Mesenchymal stem cell (in vitro differentiated cells and primary cell): ENCODE results near the gene SST.

Source experiments
- DNase-seq: peaks from one replicate; pipeline ENCODE4 v3.0.0-alpha.2; 2013
- H2AFZ ChIP-seq: one replicate; pipeline ENCODE4 v1.6.1; 2013; ENCODE audit warnings: low read depth, mild to moderate bottlenecking, control low read depth, inconsistent platforms, low read length, moderate library complexity
- H2AK5ac ChIP-seq: 2 replicates; pipeline ENCODE4 v1.6.1; 2013; ENCODE audit warnings: low read length, moderate library complexity, mild to moderate bottlenecking, inconsistent platforms; ENCODE audit not compliant: severe bottlenecking
- H2BK120ac ChIP-seq: one replicate; pipeline ENCODE4 v1.6.1; 2013; ENCODE audit warnings: low read depth, mild to moderate bottlenecking, inconsistent platforms, low read length, moderate library complexity
- H2BK12ac ChIP-seq, 2 experiments: one replicate each; pipeline ENCODE4 v1.6.1; 2013; ENCODE audit warnings: inconsistent platforms in 2 of 2, low read length in 2 of 2, mild to moderate bottlenecking in 2 of 2, moderate library complexity in 2 of 2, control low read depth in 1 of 2
- H2BK15ac ChIP-seq: one replicate; pipeline ENCODE4 v1.6.1; 2013; ENCODE audit warnings: mild to moderate bottlenecking, low read depth, inconsistent platforms; ENCODE audit not compliant: poor library complexity, severe bottlenecking
- H2BK5ac ChIP-seq: 2 replicates; pipeline ENCODE4 v1.6.1; 2013; ENCODE audit warnings: low read depth, mild to moderate bottlenecking, low read length, control low read depth, inconsistent platforms; ENCODE audit not compliant: poor library complexity, severe bottlenecking
- H3K14ac ChIP-seq, 2 experiments: one replicate each; pipeline ENCODE4 v1.6.1; 2013; ENCODE audit warnings: inconsistent platforms in 2 of 2, low read length in 2 of 2, control low read depth in 1 of 2, mild to moderate bottlenecking in 1 of 2, moderate library complexity in 1 of 2
- H3K18ac ChIP-seq, 2 experiments: one replicate each; pipeline ENCODE4 v1.6.1; 2013; ENCODE audit warnings: inconsistent platforms in 2 of 2, low read length in 2 of 2, control low read depth in 1 of 2, low read depth in 1 of 2, mild to moderate bottlenecking in 1 of 2
- H3K23ac ChIP-seq, 2 experiments: one replicate each; pipeline ENCODE4 v1.6.1; 2013; ENCODE audit warnings: inconsistent platforms in 2 of 2, low read length in 2 of 2, mild to moderate bottlenecking in 2 of 2, moderate library complexity in 2 of 2, control low read depth in 1 of 2
- H3K27ac ChIP-seq: 2 replicates; pipeline ENCODE4 v1.5.1; 2013; ENCODE audit warnings: mild to moderate bottlenecking, moderate library complexity, low read length, control low read depth, inconsistent platforms; ENCODE audit not compliant: poor library complexity, severe bottlenecking
- H3K27me3 ChIP-seq, 2 experiments: 2 replicates each; pipeline versions ENCODE4 v1.6.1 to v1.7.0; 2013; ENCODE audit warnings: low read length in 2 of 2, mild to moderate bottlenecking in 2 of 2, moderate library complexity in 2 of 2, control low read depth in 1 of 2, inconsistent platforms in 1 of 2; ENCODE audit not compliant: control insufficient read depth in 1 of 2, insufficient read depth in 1 of 2
- H3K36me3 ChIP-seq, 2 experiments: 2 replicates each; pipeline versions ENCODE4 v1.6.1 to v1.7.0; 2013; ENCODE audit warnings: low read length in 2 of 2, control low read depth in 1 of 2, inconsistent platforms in 1 of 2, low read depth in 1 of 2, mild to moderate bottlenecking in 1 of 2; ENCODE audit not compliant: insufficient read depth in 2 of 2, control insufficient read depth in 1 of 2
- H3K4ac ChIP-seq, 2 experiments: one replicate each; pipeline ENCODE4 v1.6.1; 2013; ENCODE audit warnings: inconsistent platforms in 2 of 2, low read length in 2 of 2, mild to moderate bottlenecking in 2 of 2, moderate library complexity in 2 of 2, control low read depth in 1 of 2, low read depth in 1 of 2
- H3K4me1 ChIP-seq: 2 replicates; pipeline ENCODE4 v1.6.1; 2013; ENCODE audit warnings: low read depth, low read length, control low read depth; ENCODE audit not compliant: control insufficient read depth, insufficient read depth
- H3K4me2 ChIP-seq: 2 replicates; pipeline ENCODE4 v1.6.1; 2013; ENCODE audit warnings: low read length, mild to moderate bottlenecking, inconsistent platforms; ENCODE audit not compliant: poor library complexity, severe bottlenecking
- H3K4me3 ChIP-seq, 2 experiments: 2 replicates each; pipeline versions ENCODE4 v1.5.1 to v1.7.0; 2013; ENCODE audit warnings: low read length in 2 of 2, mild to moderate bottlenecking in 2 of 2, control low read depth in 1 of 2, low read depth in 1 of 2; ENCODE audit not compliant: insufficient read depth in 1 of 2
- H3K79me1 ChIP-seq: replicated peaks from 2 replicates; pipeline ENCODE4 v1.6.1; 2013; ENCODE audit warnings: mild to moderate bottlenecking, control low read depth, low read length, inconsistent platforms; ENCODE audit not compliant: poor library complexity, severe bottlenecking
- H3K9ac ChIP-seq: 2 replicates; pipeline ENCODE4 v1.7.0; 2013; ENCODE audit warnings: mild to moderate bottlenecking, low read length, moderate library complexity
- H3K9me3 ChIP-seq: 2 replicates; pipeline ENCODE4 v1.7.0; 2013; ENCODE audit warnings: mild to moderate bottlenecking, low read length; ENCODE audit not compliant: control insufficient read depth
- H4K8ac ChIP-seq: one replicate; pipeline ENCODE4 v1.6.1; 2013; ENCODE audit warnings: inconsistent platforms, mild to moderate bottlenecking, low read length, moderate library complexity
- H4K91ac ChIP-seq: one replicate; pipeline ENCODE4 v1.6.1; 2013; ENCODE audit warnings: mild to moderate bottlenecking, low read length, inconsistent platforms
- WGBS: methylation state at CpG from one replicate; pipeline ENCODE4 v1.1.7; 2013; ENCODE audit warnings: mixed read lengths; 5-methylcytosine and 5-hydroxymethylcytosine counted together

The SST gene

DNA sequence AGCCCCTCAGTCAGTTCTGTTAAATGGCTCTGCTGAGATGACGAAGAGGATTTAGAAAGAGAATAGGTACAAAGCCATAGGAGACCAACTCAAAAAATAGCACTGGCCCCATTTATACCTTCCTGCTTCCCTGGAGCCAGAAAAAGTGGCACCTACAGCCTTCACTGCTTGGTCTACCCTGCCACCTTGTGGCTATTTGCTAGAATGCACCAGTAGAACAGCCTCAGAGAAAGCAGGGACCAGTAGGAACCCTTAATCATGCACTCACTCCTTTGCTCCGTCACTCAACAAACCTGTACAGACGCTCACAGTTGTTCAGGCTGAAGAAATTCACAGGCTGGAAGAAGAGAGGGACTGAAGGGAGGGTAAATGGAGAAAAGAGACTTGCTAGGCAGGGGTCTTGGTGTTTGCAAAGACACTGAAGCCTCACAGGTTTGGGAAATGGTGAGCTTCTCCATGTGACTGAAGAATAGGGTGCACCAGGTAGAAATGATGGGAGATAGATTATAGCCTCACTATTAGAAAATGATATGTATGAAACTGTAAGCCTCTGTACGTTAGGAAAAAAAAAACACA lies 44.3 kb upstream of the SST start:
- Histone ChIP-seq H3K18ac (no peak overlapping the region), H2BK5ac (no peak overlapping the region)
- whole genome bisulfite sequencing: 13% methylated on average over 3 of the region's 4 CpGs

DNA sequence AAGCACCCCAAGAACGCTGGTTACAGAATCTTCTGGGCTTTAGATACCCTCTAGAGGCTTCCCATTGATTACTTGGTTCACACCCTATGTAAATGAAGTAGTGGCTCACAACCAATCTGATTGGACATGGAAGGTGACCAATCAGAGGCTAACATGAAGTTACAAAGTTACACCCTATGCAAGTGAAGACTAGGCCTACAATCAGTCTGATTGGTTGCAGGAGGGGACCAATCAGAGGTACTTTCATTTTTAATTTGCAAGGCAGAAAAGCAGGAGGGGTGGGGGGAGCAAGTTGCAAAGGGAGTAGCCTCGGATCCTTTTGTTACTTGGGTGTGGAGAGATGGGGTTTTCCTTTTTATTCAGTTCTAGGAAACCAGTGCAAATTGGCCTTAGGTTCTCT lies 43.3 kb upstream of the SST start:
- no peak overlapping the region for H2AFZ ChIP-seq
- peak; percentile 45 for DNase-seq
- no peak overlapping the region for H2BK12ac ChIP-seq
- H2AK5ac ChIP-seq: no peak overlapping the region
- no peaks in the 10 kb centered on the region for H3K36me3 ChIP-seq
- no peak overlapping the region for H2BK120ac ChIP-seq
- H3K4me3 ChIP-seq: no peak overlapping the region
- no peak overlapping the region for H4K91ac ChIP-seq
- no peak overlapping the region for H2BK15ac ChIP-seq
- no peak overlapping the region for H3K23ac ChIP-seq
- H3K18ac ChIP-seq: no peak overlapping the region
- H3K79me1 ChIP-seq: no peaks in the 10 kb centered on the region
- H3K27me3 ChIP-seq: no peaks in the 10 kb centered on the region
- H3K9me3 ChIP-seq: no peaks in the 10 kb centered on the region
- peak overlapping the region; percentile 11 for H3K9ac ChIP-seq
- H4K8ac ChIP-seq: no peak overlapping the region
- H3K4ac ChIP-seq: no peak overlapping the region
- no peak overlapping the region for H3K14ac ChIP-seq
- H3K27ac ChIP-seq: no peak overlapping the region
- H3K4me1 ChIP-seq: no peaks in the 10 kb centered on the region
- H3K4me2 ChIP-seq: no peak overlapping the region
- WGBS: 86% methylated on average over 2 of the region's 2 CpGs
- H2BK5ac ChIP-seq: no peak overlapping the region

More for the DNA sequence above, 44.3 kb upstream of the SST start:
- Histone ChIP-seq H3K27me3 (no peaks in the 10 kb centered on the region), H2AK5ac (no peak overlapping the region), H2AFZ (no peak overlapping the region), H3K79me1 (no peaks in the 10 kb centered on the region), H2BK15ac (no peak overlapping the region), H3K4ac (no peak overlapping the region), H3K9ac (no peak overlapping the region), H2BK12ac (no peak overlapping the region), H3K23ac (no peak overlapping the region), H3K4me1 (no peaks in the 10 kb centered on the region), H4K8ac (no peak overlapping the region), H3K36me3 (no peaks in the 10 kb centered on the region), H4K91ac (no peak overlapping the region), H3K27ac (no peak overlapping the region), H3K14ac (no peak overlapping the region), H3K4me2 (no peak overlapping the region), H3K9me3 (no peaks in the 10 kb centered on the region), H2BK120ac (no peak overlapping the region), H3K4me3 (no peak overlapping the region)
- peak; percentile 78 for DNase-seq

DNA sequence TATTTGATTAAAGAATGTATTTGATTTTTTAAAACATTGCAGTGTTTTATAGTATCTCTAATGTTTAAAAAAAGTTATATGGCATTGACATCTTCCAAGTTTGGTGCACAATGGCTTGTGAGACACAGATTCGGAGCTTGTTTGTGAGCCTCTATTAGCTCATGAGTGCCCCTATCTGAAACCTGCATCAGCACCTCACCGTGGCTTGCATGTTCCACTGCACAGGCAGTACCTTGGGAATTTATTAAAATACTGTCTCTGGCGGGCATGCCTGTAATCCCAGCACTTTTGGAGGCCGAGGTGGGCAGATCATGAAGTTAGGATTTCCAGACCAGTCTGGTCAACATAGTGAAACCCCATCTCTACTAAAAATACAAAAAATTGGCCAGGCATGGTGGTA lies 39.0 kb upstream of the SST start:
- Histone ChIP-seq H3K14ac (no peak overlapping the region), H2BK5ac (no peak overlapping the region), H4K8ac (no peak overlapping the region), H2AK5ac (no peak overlapping the region), H3K27me3 (no peaks in the 10 kb centered on the region), H2BK120ac (no peak overlapping the region), H3K4me1 (no peaks in the 10 kb centered on the region), H3K9ac (no peak overlapping the region), H3K18ac (no peak overlapping the region), H3K4me2 (no peak overlapping the region), H2BK12ac (no peak overlapping the region), H3K27ac (no peak overlapping the region), H3K36me3 (no peaks in the 10 kb centered on the region), H3K4me3 (no peak overlapping the region), H3K23ac (no peak overlapping the region), H3K4ac (no peak overlapping the region), H2BK15ac (no peak overlapping the region), H3K79me1 (no peaks in the 10 kb centered on the region), H2AFZ (no peak overlapping the region), H4K91ac (no peak overlapping the region), H3K9me3 (no peaks in the 10 kb centered on the region)
- WGBS: 68% methylated on average over 4 of the region's 4 CpGs
- DNase-seq: no peak

DNA sequence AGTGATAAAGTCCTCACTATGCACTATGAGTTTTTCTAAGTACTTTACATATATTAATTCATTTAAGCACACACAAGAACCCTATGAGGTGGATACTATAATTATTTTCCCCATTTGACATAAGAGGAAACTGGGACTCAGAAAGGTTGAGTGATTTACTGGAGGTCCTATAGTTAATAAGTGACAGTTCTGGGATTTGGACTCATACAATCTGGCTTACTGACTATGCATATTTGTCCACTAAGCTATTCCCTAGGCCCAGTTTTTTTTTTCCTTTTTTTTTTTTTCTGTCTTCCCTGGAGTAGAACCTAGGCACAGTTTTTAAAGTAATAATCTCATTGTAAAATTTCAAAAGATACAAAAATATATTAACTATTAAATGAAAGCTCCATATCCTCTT lies 38.5 kb upstream of the SST start:
- Histone ChIP-seq H3K4ac (no peak overlapping the region), H3K4me3 (no peak overlapping the region), H2BK120ac (no peak overlapping the region), H3K9me3 (no peaks in the 10 kb centered on the region), H3K36me3 (no peaks in the 10 kb centered on the region), H3K27ac (no peak overlapping the region), H3K79me1 (no peaks in the 10 kb centered on the region), H2AK5ac (no peak overlapping the region), H3K9ac (no peak overlapping the region), H3K14ac (no peak overlapping the region), H2BK5ac (no peak overlapping the region), H4K91ac (no peak overlapping the region), H3K4me1 (no peaks in the 10 kb centered on the region), H2BK12ac (no peak overlapping the region), H2AFZ (no peak overlapping the region), H3K4me2 (no peak overlapping the region), H3K18ac (no peak overlapping the region), H2BK15ac (no peak overlapping the region), H4K8ac (no peak overlapping the region), H3K23ac (no peak overlapping the region), H3K27me3 (no peaks in the 10 kb centered on the region)
- no peak for DNase-seq
